Upper lobe of right lung (tissue), 1 donor: ENCODE results near the gene PLPP4. TPM values are rescaled to one million over a fixed set of nuclear protein-coding genes. Genes with fewer than 3 reads are reported as not detected.

Experiments used
- ATAC-seq: fragments of 200-7000 bp; cut with Tn5 transposase; one replicate; pipeline ENCODE4 v1.9.1; 2020; ENCODE audit warnings: mild to moderate bottlenecking, moderate library complexity
- DNase-seq: peaks from one replicate; pipeline ENCODE4 v3.0.0-alpha.2; 2020
- H3K27ac ChIP-seq: fragments of 200-600 bp; one replicate; pipeline ENCODE4 v1.8.0; 2022
- H3K27me3 ChIP-seq: fragments of 200-600 bp; one replicate; pipeline ENCODE4 v1.8.0; 2022; ENCODE audit warnings: mild to moderate bottlenecking
- H3K36me3 ChIP-seq: fragments of 200-600 bp; one replicate; pipeline ENCODE4 v1.8.0; 2022
- H3K4me1 ChIP-seq: fragments of 200-600 bp; one replicate; pipeline ENCODE4 v1.8.0; 2022
- H3K4me3 ChIP-seq: fragments of 200-600 bp; one replicate; pipeline ENCODE4 v1.8.0; 2022; ENCODE audit warnings: mild to moderate bottlenecking
- H3K9me3 ChIP-seq: fragments of 200-600 bp; one replicate; pipeline ENCODE4 v1.8.0; 2022
- intact Hi-C: fragments of 100-400 bp; cut with DNase I; formaldehyde crosslinking; loops from one replicate; pipeline ENCODE4 v1.11.0; 2022
- total RNA-seq: library from RNA; stranded (reverse); fragmentation: NEBNext Ultra II Directional; extraction: Animal tissue kit (Norgen Biotek cat#: 25700); gene quantifications from one replicate; pipeline ENCODE4 v1.2.1, GENCODE V29; 2021
- TF ChIP-seq, protein P1 (sequence below): fragments of 200-600 bp; IDR thresholded peaks from one replicate; pipeline ENCODE4 v1.8.0; 2022; ENCODE audit warnings: antibody characterized with exemption
- donor health status: DM: no; HTN: yes; CAD: no; lungs with severe emphysema.

PLPP4 gene
- total RNA-seq, 1 donor from 2014 or later, result 0.38 TPM

DNA sequence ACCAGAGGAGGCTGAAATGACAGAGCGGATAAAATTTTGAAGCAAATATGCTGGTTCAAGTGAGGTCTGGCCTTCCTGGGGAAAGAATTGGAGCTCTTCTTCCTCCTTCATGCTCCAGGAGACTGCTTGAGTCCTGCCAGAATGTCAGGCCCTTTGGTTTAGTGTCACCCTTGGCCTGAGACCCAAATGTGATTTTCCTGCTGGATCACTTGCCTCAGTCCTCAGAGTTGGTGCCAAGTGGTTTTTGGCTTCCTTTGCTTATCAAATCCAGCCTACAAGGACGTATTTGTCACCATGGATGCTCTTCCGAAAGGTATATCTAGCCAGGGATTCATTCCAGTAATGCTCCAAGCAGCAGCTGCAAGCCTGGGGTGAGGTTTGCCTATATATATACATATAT lies 118.4 kb downstream of the PLPP4 start:
- Histone ChIP-seq H3K4me3 (no peak overlapping the region), H3K9me3 (no peaks in the 10 kb centered on the region), H3K36me3 (no peaks in the 10 kb centered on the region), H3K4me1 (no peaks in the 10 kb centered on the region), H3K27me3 (no peaks in the 10 kb centered on the region), H3K27ac (no peak overlapping the region)
- DNase-seq (no peak), ATAC-seq (no peak)
- intact Hi-C loops, result no loop called here
- TF ChIP-seq, protein P1, sequence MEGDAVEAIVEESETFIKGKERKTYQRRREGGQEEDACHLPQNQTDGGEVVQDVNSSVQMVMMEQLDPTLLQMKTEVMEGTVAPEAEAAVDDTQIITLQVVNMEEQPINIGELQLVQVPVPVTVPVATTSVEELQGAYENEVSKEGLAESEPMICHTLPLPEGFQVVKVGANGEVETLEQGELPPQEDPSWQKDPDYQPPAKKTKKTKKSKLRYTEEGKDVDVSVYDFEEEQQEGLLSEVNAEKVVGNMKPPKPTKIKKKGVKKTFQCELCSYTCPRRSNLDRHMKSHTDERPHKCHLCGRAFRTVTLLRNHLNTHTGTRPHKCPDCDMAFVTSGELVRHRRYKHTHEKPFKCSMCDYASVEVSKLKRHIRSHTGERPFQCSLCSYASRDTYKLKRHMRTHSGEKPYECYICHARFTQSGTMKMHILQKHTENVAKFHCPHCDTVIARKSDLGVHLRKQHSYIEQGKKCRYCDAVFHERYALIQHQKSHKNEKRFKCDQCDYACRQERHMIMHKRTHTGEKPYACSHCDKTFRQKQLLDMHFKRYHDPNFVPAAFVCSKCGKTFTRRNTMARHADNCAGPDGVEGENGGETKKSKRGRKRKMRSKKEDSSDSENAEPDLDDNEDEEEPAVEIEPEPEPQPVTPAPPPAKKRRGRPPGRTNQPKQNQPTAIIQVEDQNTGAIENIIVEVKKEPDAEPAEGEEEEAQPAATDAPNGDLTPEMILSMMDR, result no peak

DNA sequence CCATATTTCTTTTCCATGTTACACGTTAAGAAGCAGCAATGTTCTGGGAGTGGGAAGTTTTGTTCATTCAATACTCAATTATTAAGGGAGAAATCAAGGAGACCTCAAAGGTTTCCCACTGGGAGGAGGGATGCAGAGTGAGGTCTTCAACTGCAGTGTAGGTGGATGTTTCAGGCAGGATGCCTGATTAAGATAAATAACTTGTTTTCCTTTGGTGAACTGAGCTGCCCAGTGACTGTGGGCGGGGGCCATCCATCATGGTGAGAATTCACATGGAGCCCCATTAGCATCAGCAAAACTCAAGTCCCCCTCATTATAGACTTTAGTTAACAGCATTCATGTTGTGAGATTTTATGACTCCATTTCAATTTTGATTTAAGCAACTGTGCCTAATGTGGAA lies 121.1 kb downstream of the PLPP4 start:
- Histone ChIP-seq H3K9me3 (no peaks in the 10 kb centered on the region), H3K27ac (no peak overlapping the region), H3K36me3 (no peaks in the 10 kb centered on the region), H3K27me3 (no peaks in the 10 kb centered on the region), H3K4me3 (no peak overlapping the region), H3K4me1 (no peaks in the 10 kb centered on the region)
- no peak for ATAC-seq
- DNase-seq, result no peak
- TF ChIP-seq, protein P1, result no peak
- intact Hi-C loops, result no loop called here

- ATAC-seq, result no peak
- intact Hi-C loops, result no loop called here
Observed at GRCh38 chr10:120578890-120579289, 121.9 kb downstream of the PLPP4 start.

GRCh38 chr10:120580918-120581895 lies 124.2 kb downstream of the PLPP4 start:
- intact Hi-C loops, result no loop called here
- peak; percentile 33 for ATAC-seq

More at GRCh38 chr10:120578890-120579289, 121.9 kb downstream of the PLPP4 start:
- DNase-seq, result no peak
- no peak overlapping the region for H3K4me3 ChIP-seq
- no peaks in the 10 kb centered on the region for H3K4me1 ChIP-seq
- no peak overlapping the region for H3K27ac ChIP-seq
- TF ChIP-seq, protein P1, result no peak
- H3K36me3 ChIP-seq, result no peaks in the 10 kb centered on the region
- H3K27me3 ChIP-seq, result no peaks in the 10 kb centered on the region
- no peaks in the 10 kb centered on the region for H3K9me3 ChIP-seq

GRCh38 chr10:120582753-120583152 lies 125.7 kb downstream of the PLPP4 start:
- Histone ChIP-seq H3K27ac (no peak overlapping the region), H3K4me3 (no peak overlapping the region)

More at GRCh38 chr10:120580918-120581895, 124.2 kb downstream of the PLPP4 start:
- TF ChIP-seq, protein P1, result no peak
- no peaks in the 10 kb centered on the region for H3K4me1 ChIP-seq
- H3K4me3 ChIP-seq, result no peak overlapping the region
- H3K36me3 ChIP-seq, result no peaks in the 10 kb centered on the region
- H3K27ac ChIP-seq, result no peak overlapping the region
- H3K9me3 ChIP-seq, result no peaks in the 10 kb centered on the region
- no peaks in the 10 kb centered on the region for H3K27me3 ChIP-seq
- DNase-seq, result no peak

More at GRCh38 chr10:120582753-120583152, 125.7 kb downstream of the PLPP4 start:
- intact Hi-C loops, result no loop called here
- DNase-seq (no peak), ATAC-seq (no peak)
- Histone ChIP-seq H3K4me1 (no peaks in the 10 kb centered on the region), H3K36me3 (no peaks in the 10 kb centered on the region), H3K27me3 (no peaks in the 10 kb centered on the region), H3K9me3 (no peaks in the 10 kb centered on the region)
- TF ChIP-seq, protein P1, result no peak
